ENCODE results near the gene ASPSCR1.

DNA sequence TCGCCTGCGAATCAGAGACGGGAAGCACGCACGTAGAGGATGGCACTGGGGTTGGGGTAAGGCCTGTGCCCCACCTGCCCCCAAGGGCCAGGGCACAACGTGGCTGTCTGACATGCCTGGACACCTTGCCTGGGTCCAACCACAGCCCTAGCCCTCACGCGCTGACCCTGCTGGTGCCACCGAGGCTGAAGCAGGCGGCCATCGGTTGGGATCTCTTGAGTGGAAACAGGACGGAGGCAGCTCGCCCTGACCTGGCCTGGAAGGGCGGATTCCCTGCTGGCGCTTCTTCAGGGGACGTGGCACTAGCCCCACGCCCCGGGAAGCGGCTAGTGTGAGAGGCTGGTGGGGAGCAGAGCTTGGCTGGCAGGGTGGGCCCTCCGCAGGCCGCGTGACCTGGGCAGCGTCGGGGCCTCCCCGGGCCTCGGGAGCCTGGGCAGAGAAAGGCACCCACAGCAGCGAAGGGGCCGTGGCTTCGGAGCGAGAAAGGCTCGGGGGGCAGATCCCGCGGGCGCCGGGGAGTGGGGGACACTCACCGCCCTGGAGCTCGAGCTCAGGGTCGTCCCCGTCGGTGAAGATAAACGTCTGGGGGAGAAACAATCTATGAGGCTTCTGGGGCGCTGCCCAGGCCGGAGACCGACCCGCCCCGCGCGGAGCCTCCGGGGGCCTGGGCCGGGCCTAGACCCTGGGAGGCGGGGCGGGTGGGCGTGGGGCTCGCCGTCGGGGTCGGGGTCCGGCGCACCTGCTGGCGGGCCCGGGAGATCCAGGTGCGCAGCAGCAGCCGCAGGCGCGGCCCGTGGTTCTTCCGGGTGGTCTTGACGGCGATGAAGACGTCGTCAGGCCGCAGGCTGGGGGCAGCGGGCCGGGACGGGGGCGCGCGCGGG lies 73.6 kb downstream of the ASPSCR1 start:
- TF ChIP-seq POLR2A (IDR thresholded peaks at IDR 0.05) = no peak
- TF ChIP-seq, protein P1, sequence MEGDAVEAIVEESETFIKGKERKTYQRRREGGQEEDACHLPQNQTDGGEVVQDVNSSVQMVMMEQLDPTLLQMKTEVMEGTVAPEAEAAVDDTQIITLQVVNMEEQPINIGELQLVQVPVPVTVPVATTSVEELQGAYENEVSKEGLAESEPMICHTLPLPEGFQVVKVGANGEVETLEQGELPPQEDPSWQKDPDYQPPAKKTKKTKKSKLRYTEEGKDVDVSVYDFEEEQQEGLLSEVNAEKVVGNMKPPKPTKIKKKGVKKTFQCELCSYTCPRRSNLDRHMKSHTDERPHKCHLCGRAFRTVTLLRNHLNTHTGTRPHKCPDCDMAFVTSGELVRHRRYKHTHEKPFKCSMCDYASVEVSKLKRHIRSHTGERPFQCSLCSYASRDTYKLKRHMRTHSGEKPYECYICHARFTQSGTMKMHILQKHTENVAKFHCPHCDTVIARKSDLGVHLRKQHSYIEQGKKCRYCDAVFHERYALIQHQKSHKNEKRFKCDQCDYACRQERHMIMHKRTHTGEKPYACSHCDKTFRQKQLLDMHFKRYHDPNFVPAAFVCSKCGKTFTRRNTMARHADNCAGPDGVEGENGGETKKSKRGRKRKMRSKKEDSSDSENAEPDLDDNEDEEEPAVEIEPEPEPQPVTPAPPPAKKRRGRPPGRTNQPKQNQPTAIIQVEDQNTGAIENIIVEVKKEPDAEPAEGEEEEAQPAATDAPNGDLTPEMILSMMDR (IDR thresholded peaks at IDR 0.05) = no peak
- no peak for TF ChIP-seq POLR2AphosphoS5 (IDR thresholded peaks at IDR 0.05)
- no peak for TF ChIP-seq EP300 (IDR thresholded peaks at IDR 0.05)

All from gastroesophageal sphincter (tissue), 3 donors.